ENCODE measurements around the gene E2F4.

The E2F4 gene

DNA sequence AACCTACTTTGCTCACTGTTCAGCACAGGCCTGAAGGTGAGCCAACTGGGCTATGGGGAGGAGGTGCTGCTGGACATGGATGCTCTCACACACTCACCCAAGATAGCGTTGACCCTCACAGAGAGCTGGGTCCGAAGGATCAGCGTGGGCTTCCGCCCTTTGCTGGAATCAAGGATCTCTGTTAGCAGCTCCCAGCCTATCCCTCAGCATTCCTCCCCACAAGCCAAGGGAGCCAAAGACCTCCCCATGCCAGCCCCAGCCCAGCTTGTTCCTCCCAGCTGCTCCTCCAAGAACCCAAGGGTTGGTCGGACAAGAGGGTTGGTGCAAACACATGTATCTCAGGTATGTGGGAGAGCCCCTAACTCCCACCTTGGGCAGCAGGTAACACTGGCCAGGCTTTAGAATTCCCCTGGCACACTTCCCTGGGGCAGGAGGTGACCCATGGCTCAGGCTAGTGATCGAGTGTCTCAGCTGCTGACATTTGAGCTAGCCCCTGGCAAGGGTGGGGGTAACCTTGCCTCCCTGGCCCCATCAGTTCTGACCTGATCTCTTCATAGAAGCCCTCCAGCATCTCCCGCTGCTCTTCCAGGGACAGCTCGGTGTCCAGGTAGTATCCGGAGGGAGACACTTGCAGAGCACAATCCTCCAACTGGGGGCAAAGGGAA, 47.0 kb downstream of the E2F4 start:
- no peak for DNase-seq

DNA sequence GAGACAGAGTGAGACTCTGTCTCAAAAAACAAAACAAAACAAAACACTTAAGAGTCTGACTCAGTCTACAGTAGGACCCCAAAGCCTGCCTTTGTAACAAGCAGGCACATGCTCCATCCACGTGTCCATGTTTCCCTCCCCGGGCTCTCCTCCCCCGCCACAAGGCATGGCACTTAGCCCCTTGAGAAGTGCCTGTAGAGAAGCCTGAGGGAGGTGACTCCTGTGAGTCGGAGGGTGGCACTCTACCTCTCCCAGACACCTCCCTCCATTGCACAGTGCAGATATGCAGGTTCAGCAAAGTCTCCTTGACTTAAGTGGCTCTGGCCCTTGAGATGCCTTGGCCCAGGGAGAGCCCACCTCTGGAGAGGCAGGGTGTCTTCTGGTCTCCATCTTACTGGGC, 48.6 kb downstream of the E2F4 start:
- no peak for DNase-seq

DNA sequence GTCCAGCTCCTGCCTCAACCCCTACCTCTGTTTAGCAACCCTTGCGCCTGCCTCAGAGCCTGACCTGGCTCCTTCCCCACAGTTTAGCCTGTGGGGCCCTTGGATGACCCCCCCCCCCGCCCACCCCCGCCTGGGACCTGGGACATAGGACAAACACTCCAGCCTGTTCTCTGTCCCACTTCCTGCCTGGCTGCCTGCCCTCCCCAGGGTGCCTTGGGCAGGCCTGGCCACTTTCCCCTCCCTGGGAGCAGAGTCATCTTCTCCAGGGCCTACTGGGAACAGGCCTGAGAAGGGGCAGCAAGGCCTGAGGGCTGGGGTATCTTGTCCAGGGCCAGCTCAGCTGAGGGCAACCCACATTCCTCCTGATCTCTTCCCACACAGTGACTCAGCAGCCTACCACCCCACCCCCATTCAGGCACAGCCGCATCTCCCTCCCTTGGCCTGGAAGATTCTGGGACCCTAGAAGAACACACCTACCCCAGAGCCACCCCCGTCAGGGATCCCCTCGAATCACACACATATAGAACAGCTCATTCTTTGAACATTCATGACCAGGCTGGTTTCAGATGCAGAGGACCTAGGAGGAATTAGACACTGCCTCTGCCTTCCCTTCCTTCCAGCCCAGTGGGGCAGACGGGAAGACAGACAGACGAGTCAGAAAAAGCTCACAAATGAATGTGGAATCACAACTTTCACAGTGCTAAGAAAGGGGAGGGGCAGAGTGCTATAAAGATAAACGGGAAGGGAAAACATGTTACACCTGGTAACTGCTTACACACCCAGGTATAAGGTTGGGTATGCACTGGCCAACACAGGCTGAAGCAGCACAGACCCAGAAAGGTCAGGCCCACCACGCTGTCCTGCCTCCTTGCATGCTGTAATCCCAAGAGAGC, 49.3 kb downstream of the E2F4 start:
- no peak for DNase-seq

- DNase-seq = no peak
Observed at GRCh38 chr16:67242138-67242730, 50.3 kb downstream of the E2F4 start.

- DNase-seq = no peak
Observed at GRCh38 chr16:67243481-67243880, 51.5 kb downstream of the E2F4 start.

GRCh38 chr16:67244387-67245185, 52.6 kb downstream of the E2F4 start:
- DNase-seq = peak in 2 of 4 experiments; percentile 38 to 60

DNA sequence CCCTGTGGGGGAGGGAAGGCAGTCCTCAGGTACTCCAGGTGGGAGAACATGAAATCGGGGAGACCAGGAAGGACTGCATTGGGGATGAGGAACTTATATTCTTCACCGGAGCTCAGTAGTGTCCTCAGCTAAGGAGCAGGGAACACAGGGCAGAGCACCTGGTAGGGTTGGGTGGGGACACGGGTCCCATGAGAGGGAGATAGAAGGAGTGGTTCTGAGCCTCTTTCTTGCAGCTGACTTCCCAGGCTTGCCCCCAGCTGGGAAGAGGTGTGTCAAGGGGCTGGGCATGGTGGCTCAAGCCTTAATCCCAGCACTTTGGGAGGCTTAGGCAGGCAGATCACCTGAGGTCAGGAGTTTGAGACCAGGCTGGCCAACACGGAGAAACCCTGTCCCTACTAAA, 53.2 kb downstream of the E2F4 start:
- DNase-seq = no peak

GRCh38 chr16:67245674-67246080, 53.7 kb downstream of the E2F4 start:
- no peak for DNase-seq

DNA sequence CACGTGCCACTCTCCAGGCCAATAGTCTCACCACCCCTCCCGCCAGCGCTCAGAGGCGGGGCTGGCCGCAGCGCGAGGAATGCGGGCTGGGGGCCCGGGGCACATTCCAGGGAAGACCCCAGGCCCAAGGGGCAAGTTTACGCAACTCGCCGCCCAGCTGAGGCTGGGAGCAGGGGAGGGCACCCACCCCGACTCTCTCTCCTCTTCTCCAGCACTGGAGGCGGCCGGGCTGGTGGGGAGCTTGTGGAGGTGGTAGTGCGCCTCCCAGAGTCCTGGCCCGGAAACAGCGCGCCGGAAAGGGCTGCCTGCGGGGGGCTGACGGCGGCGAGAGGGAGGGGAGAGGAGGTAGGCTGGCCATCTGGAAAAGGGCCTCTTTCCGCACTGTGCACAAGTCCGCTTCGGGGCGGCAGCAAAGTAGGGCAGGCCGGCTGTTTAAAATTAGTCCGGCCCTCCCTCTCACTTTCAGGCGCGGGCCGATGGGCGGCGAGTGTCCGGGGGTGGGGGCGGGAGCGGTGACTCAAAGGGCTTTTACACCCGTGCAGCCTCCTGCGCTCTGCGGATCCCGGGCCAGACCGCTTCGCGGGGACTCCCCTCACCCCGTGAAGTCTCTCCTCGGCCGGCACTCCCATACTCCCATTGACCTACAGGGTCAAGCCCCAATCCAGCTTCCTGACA, 54.3 kb downstream of the E2F4 start:
- DNase-seq = no peak

GRCh38 chr16:67246756-67247191, 54.8 kb downstream of the E2F4 start:
- DNase-seq = peak in 2 of 4 experiments; percentile 32 to 51

GRCh38 chr16:67247192-67248072, 55.5 kb downstream of the E2F4 start, which contains the start of gene FHOD1:
Gene FHOD1, minus strand, starts transcription at chr16:67247481. Its CDS starts 71 bp downstream, at chr16:67247410.
- DNase-seq = peak; percentile 85 to 94 (median 92)

- DNase-seq = no peak
Observed at GRCh38 chr16:67248073-67248400, 56.1 kb downstream of the E2F4 start.

Measured in activated naive CD4-positive, alpha-beta T cell (primary cell).